NCI-H146 treated with DMSO at 0.1 percent for 48 hours (cell line): ENCODE data around the gene PALB2.
A peak's percentile ranks its signal among the peaks of the same experiment; 100 is the strongest.

ENCODE experiments used
- DNase-seq: peaks from one replicate; lab custom pipeline; 2025; ENCODE audit not compliant: unreplicated experiment; lab: John Stamatoyannopoulos, UW

Gene PALB2

DNA sequence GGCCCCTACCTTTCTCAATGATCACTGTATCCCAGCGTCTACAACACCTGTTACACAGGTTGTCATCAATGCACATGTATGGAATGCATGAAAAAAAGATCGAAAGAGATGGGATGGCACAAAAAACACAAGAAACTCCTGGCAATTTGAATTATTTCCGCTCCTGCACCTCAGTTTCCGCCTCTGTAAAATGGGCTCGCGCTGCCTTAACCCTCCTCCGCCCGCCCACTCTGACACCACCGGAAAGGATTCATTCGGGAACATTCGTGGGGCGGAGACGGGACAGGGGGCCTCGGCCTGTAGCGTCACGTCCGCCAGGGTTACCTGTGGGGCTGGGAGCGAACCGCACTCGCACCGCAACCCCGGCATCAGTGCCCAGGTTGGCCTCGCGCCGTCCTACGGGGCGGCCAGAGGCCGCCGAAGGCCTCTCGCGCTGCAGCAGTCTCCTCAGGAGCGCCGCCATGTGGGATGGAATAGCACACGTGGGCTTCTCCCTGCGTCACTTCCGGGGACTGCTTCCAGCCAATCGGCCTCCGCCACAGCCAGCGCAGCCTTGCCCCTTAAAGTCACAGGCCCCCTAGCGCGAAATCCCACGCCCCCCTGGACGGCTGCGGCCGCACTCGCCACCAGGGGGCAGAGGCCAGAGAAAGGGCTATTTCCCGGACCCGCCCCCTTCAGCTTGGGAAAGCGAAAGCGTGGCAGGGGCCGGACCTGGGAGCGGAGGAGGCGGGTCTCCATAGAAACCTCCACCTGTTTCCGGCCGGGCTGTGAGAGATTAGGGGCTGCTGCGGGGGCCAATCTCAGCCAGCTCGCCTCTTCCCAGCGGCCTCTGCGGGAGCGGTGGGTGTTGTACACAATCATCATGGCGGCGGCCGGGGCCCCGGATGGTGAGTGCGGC lies 84.0 kb downstream of the PALB2 start, which contains the start of the genes EARS2 and UBFD1:
EARS2 (minus strand) TSS at position 470 of the 898 bp plus-strand sequence; CDS start at position 463, 7 bp downstream.
UBFD1 (plus strand) TSS at position 847 of the 898 bp plus-strand sequence; CDS start at position 863, 16 bp downstream.
- DNase-seq: peak; percentile 100

DNA sequence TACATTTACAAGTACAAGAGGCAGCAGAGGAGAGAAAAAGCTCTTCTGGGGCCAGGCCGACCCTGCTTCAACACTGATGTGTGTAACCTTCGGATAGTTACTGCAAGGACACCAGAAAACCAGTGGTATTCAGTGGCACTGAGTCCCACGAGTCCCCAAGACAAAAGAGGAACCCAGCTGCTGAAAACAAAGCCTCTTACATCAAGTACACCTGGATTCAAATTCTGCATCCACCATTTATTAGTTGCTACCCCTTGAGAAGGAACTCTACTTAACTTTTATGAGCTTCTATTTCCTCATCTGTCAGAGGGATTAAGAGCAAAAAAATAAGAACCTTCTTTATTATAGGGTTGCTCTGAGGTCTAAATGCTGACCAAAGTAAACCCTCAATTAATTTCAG lies 86.6 kb downstream of the PALB2 start:
- no peak for DNase-seq
